ENCODE data around the gene CLSTN2. TPM values are rescaled to one million over a fixed set of nuclear protein-coding genes. Genes with fewer than 3 reads are reported as not detected.

Gene CLSTN2
- total and polyA plus RNA-seq, 2 of the 4 experiments (the other 2 are of a cell fraction): under 0.01 to 0.07 TPM

DNA sequence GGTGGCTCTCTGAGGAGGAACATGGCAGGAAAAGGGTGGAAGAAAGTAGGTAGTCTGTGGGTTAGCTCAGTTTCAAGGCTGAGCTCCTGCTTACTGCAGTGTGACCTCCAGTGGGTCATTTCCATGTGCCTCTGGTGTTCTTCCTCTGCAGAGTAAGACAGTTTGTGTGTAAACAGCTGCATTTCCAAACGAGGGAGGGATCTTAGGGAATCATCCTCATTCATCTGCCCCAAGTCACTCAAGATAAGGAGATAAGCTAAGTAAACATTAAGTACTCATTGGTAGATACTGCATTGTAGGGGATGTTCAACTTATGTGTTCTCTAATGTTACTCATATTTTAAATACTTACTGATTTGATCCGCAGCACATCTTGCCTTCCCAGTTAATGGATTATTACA is 83.6 kb downstream of the CLSTN2 start:
- H3K9ac ChIP-seq (ENCODE audit: low read depth, low read length): no peak overlapping the region
- H3K56ac ChIP-seq (ENCODE audit: extremely low read depth, insufficient read depth, low read length): no peak overlapping the region
- no peak overlapping the region for H3K23ac ChIP-seq (ENCODE audit: low read depth, low read length)
- no peak overlapping the region for H2BK5ac ChIP-seq (ENCODE audit: low read depth, low read length, poor library complexity, severe bottlenecking)
- no peak overlapping the region for H2AK5ac ChIP-seq (ENCODE audit: low read depth, low read length)
- no peaks in the 10 kb centered on the region for H3K9me1 ChIP-seq (ENCODE audit: insufficient read depth, low read length)
- H4K5ac ChIP-seq (ENCODE audit: low read depth, low read length): no peak overlapping the region
- no peak overlapping the region for H3K4me3 ChIP-seq (ENCODE audit: insufficient read depth, low read depth, low read length)
- H3K27ac ChIP-seq (ENCODE audit: insufficient read depth, low read length): no peak overlapping the region
- no peak for DNase-seq
- no peak overlapping the region for H2AFZ ChIP-seq (replicated peaks; ENCODE audit: low read length, poor library complexity)
- no peaks in the 10 kb centered on the region for H3K9me3 ChIP-seq (ENCODE audit: control insufficient read depth, insufficient read depth, low read length)
- no peak for ATAC-seq (ENCODE audit: low read depth)
- H4K20me1 ChIP-seq (ENCODE audit: insufficient read depth, low read length): no peaks in the 10 kb centered on the region
- intact Hi-C loops (cut with micrococcal nuclease): no loop called here
- TF ChIP-seq MAFK (IDR thresholded peaks at IDR 0.05; ENCODE audit: low read depth, low read length) (no peak), RCOR1 (IDR thresholded peaks at IDR 0.05; ENCODE audit: insufficient replicate concordance, low read length) (no peak), MAZ (IDR thresholded peaks at IDR 0.05; ENCODE audit: borderline replicate concordance, low read depth, low read length) (no peak), ELK1 (IDR thresholded peaks at IDR 0.05; ENCODE audit: borderline replicate concordance, low read depth, low read length) (no peak), CHD1 (IDR thresholded peaks at IDR 0.05; ENCODE audit: low read depth, low read length) (no peak), BHLHE40 (IDR thresholded peaks at IDR 0.05; ENCODE audit: low read depth, low read length) (no peak), CEBPB (IDR thresholded peaks at IDR 0.05; ENCODE audit: low read depth, low read length) (no peak), POLR2A (IDR thresholded peaks at IDR 0.05; ENCODE audit: low read depth, low read length) (no peak), SMC3 (IDR thresholded peaks at IDR 0.05; ENCODE audit: low read depth, low read length) (no peak)
- TF ChIP-seq, protein P1, sequence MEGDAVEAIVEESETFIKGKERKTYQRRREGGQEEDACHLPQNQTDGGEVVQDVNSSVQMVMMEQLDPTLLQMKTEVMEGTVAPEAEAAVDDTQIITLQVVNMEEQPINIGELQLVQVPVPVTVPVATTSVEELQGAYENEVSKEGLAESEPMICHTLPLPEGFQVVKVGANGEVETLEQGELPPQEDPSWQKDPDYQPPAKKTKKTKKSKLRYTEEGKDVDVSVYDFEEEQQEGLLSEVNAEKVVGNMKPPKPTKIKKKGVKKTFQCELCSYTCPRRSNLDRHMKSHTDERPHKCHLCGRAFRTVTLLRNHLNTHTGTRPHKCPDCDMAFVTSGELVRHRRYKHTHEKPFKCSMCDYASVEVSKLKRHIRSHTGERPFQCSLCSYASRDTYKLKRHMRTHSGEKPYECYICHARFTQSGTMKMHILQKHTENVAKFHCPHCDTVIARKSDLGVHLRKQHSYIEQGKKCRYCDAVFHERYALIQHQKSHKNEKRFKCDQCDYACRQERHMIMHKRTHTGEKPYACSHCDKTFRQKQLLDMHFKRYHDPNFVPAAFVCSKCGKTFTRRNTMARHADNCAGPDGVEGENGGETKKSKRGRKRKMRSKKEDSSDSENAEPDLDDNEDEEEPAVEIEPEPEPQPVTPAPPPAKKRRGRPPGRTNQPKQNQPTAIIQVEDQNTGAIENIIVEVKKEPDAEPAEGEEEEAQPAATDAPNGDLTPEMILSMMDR (conservative IDR thresholded peaks at IDR 0.05; ENCODE audit: low read depth, low read length): no peak
- H3K27me3 ChIP-seq (ENCODE audit: control insufficient read depth, insufficient read depth, low read length): no peaks in the 10 kb centered on the region
- ChIA-PET CTCF (no interaction called here), POLR2A (ENCODE audit: unreplicated experiment) (no interaction called here)
- no peak overlapping the region for H3K4me2 ChIP-seq (ENCODE audit: low read depth, low read length)
- H2AK9ac ChIP-seq (replicated peaks; ENCODE audit: low read depth, low read length, poor library complexity): no peak overlapping the region
- no peaks in the 10 kb centered on the region for H3K79me1 ChIP-seq (ENCODE audit: low read depth in 1 of 2, low read length in 2 of 2)
- no peak overlapping the region for H2BK20ac ChIP-seq (ENCODE audit: low read depth, low read length)
- in situ Hi-C loops (cut with MboI; ENCODE audit: low sequenced_read_pairs): no loop called here
- H4K91ac ChIP-seq (ENCODE audit: insufficient read depth, low read depth, low read length): no peak overlapping the region
- H3K4me1 ChIP-seq (ENCODE audit: control insufficient read depth, insufficient read depth, low read length): no peaks in the 10 kb centered on the region
- H3K18ac ChIP-seq (ENCODE audit: low read depth, low read length): no peak overlapping the region
- H3K36me3 ChIP-seq (ENCODE audit: control insufficient read depth, insufficient read depth, low read length): no peaks in the 10 kb centered on the region
- no peak overlapping the region for H3K4ac ChIP-seq (ENCODE audit: low read depth, low read length)
- H2BK120ac ChIP-seq (ENCODE audit: low read depth, low read length): no peak overlapping the region
- dilution Hi-C loops (cut with HindIII; ENCODE audit: low sequenced_read_pairs, unreplicated experiment): no loop called here
- no TSS peak for BruUV-seq (replicated peaks)
- no peak overlapping the region for H2BK15ac ChIP-seq (ENCODE audit: low read depth, low read length)
- H3K14ac ChIP-seq (replicated peaks; ENCODE audit: low read depth, low read length): no peak overlapping the region
- no peak overlapping the region for H4K8ac ChIP-seq (ENCODE audit: low read depth in 2 of 2, low read length in 2 of 2)
- no CpG with 5 or more reads among the region's 2 CpGs for WGBS, 2 experiments (ENCODE audit: extremely low coverage in 2 of 2, insufficient read length in 1 of 2)

Data from IMR-90 (cell line).